HG03139 (cell line): Measurements from ENCODE around the gene RAD51B.
"Not testable (repeated sequence)": the region's sequence is repeated elsewhere in the genome, so short reads cannot be mapped to it uniquely, and the experiment has no call there.

Experiments
- ATAC-seq: cut with Tn5 transposase; IDR thresholded peaks from one replicate; pipeline ENCODE4 v1.9.1; 2021; ENCODE audit not compliant: unreplicated experiment

Gene RAD51B

GRCh38 chr14:68285421-68286179 lies 466.0 kb downstream of the RAD51B start:
- no peak for ATAC-seq

DNA sequence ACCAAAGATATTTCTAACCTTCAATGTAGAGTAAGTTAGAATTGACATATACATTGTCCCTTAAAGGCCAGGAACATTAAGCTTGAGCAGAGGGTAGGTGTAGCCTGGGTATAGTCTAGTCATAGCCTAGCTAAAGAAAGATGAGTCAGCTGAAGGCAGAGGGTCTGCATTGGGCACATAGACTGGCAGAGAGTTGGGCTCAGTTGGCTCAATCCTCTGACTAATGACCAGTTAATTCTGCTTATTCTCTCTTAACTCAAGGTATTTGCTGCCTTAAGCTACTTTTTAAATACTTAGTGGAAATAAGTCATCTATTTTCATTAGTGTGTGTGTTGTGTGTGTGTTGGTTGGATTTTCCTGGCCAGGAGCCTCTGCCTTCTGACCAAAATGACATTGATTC lies 467.1 kb downstream of the RAD51B start:
- ATAC-seq = no peak

GRCh38 chr14:68289452-68289851 lies 469.9 kb downstream of the RAD51B start:
- ATAC-seq = not testable (repeated sequence)

DNA sequence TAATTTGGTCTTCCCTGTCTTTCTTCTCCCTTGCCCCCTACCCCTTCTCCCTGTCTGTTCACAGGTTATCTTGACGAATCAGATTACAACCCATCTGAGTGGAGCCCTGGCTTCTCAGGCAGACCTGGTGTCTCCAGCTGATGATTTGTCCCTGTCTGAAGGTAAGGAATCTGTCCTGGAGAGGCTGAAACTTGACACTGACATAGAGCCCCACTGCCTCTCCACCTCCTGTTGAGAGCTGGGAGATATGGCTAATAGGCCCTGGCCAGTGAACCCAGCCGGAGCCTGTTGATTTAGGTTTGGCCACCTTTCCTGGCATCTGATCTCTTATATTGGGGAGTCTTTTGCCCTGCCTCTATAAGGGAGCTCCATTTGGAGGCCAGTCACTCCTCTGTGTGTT lies 472.2 kb downstream of the RAD51B start:
- no peak for ATAC-seq

DNA sequence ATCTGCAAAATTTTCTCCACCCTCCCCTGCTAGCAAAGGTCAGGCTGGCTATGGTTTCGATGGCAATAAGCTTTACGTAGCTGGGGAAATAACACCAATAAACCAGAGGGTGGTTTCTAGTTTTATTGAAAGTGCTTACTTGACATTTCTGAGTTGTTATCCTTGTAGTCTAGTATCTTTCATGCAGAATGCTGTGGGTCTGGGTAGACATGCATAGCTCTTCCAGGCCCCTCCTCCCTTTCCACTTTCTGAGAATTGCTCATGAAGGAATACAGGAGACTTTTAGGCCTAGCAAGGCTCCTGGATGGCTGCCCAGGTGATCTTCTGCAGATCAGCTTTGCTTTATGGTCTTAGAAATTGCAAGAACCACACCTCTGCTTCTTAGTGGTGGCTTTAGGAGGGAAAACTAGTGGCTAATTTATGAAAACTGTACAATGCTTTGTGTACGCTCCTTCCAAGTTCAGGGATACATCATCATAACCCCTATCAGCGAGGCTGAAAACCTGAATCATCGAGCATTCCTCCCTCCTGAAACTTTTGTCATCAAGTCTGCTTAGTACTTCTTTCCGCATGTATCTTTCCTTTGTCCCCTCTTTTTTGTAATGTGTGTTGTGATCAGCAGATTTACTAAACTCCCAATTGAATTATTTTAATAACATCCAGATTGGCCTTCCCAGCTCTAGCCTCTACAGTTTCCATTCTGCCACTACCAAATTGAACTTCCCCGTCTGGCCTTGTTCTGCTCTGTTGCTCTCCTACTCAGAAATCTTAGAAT lies 473.0 kb downstream of the RAD51B start:
- ATAC-seq = no peak

DNA sequence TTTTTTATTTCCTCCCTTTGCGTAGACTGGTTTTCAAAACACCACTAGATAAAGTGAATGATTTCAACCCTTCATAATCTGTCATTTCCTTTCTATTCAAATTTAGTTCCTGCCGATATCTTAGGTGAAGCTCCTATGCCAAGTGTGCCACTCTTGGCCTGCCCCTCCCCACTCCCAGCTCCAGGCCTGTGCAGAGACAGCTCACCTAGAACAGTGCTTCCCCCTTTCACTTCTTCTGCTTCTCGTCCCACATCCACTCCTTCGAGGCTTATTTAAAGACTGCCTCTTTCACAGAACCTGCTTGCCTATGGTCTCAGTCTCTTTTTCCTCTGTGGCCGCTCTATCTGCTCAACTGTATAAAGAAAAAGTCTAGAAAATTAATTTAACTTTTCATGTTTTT lies 473.8 kb downstream of the RAD51B start:
- ATAC-seq = no peak

- ATAC-seq = no peak
These were observed 475.8 kb downstream of the RAD51B start for GRCh38 chr14:68295316-68295816.

DNA sequence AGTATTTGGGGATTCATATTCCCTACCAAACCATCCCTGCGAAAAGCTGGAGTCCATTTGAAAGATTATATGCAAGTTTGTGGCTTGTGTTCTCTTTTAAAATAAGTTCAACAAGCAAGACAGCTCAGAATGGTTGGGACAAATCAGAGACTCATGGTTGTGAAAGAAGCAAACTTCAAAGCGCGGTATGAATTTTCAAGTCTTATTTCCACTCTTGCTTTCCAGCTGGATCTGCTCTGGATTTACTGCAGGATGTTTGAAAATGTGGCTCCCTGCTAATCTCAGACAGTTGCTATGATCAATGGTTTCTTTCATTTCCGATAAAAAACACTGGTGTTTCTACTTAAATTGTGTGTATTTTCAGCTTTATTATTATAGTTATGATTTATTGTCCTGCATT lies 477.5 kb downstream of the RAD51B start:
- ATAC-seq = no peak

DNA sequence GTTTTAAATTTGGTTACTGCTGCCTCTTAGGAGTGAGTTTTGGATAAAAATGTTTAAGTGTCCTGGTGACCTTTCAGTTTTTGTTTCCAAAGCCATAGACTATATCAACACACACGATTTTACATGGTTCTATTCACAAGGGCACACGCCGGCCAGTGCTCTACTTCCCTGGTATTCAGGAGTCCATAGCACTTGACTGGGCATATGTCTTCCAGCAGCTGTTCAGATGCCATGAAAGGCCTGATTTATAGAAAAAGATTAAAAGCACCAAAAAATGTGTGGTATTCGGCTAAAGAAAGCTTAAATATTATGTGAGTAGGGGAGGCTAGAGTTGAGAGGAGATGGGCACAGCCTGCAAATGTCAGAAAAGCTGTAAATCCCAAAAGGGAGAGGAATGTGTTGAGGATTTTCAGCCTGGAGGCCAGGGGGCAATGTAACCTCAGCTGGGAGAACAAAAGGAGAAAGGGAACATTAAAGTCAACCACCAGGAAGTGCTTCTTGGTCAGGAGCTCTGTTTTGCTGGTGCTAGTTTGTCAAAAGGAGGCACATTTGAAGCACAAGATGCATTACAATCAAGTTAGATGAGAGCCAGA lies 478.4 kb downstream of the RAD51B start:
- no peak for ATAC-seq

DNA sequence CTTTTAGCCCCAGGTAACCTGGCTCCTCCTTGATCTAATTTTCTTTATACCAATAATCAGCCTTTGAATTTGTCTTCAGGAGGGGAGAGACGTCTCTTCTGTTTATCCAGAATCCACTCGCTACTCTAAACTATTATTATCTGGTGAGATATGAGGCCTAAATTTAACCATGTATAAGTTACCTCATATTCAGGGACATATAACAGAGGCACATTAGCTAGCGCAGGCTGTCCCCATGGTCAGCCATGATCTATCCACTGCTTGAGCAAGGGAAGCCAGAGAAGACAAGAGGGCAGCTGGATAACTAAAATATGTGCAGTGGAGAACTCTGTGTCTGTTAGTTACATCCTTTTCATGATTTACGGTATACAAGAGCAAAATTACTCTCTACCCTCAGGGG lies 481.0 kb downstream of the RAD51B start:
- ATAC-seq = no peak

DNA sequence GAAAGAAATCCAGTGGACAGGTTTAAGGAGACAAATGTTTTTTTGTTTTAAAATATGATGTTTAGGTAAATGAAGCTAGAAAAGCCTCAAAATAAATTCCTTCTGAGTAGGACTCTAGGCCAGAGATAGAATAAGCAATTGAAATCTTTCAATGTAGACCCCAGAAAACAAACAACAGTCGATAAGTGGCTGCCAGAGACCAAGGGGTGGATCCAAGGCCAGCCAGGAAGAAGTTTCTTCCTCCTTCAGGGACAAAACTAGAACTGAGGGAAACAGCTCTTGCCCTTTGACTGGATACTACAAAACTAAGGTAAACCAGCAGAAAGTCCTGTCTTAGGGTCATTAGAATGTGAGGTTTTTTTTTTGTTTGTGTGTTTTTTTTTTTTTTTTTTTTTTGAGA lies 481.6 kb downstream of the RAD51B start:
- no peak for ATAC-seq

DNA sequence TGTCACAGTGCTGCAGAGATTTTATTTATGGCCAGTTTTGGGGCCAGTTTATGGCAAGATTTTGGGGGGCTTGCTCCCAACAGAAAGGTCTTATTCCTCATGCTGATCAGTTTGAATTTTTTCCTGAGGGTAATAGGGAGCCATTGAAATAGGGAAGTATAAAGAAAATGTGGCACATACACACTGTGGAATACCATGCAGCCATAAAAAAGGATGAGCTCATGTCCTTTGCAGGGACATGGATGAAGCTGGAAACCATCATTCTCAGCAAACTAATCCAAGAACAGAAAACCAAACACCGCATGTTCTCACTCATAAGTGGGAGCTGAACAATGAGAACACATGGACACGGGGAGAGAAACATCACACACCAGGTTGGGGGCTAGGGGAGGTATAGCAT lies 483.4 kb downstream of the RAD51B start:
- not testable (repeated sequence) for ATAC-seq

- ATAC-seq = no peak
These were observed 486.2 kb downstream of the RAD51B start for GRCh38 chr14:68305738-68306137.

DNA sequence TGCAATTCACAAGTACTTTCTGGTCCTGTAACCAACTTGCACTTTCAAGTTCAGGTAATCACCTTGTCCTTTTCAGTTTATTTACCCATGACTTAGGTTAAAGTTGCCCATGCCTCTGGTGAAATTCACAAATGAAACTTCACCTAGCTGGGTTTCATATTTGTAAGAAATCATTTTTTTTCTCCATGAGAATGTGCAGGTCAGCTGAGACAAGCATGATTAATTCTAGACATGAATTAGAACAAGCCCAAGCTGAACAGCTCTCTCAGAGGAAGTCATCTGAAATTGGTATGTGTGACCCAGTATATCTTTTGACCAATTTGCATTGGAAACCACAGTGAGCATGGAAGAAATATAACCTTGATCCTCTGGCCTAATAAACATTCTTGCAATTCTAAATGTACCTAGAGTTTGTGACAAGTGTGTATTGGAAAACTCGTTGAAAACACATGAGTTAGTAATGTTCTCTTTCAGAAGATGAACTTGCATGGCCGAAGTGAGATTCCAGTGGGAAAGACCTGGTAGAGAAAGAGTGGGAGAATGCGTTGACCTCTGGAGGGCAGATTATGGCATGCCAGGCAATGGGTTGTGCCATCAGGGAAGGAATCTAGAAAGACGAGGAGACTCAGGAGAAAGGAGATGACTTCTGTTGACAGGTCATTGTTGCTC lies 486.8 kb downstream of the RAD51B start:
- ATAC-seq = no peak

- no peak for ATAC-seq
These were observed 487.6 kb downstream of the RAD51B start for GRCh38 chr14:68306934-68307789.

DNA sequence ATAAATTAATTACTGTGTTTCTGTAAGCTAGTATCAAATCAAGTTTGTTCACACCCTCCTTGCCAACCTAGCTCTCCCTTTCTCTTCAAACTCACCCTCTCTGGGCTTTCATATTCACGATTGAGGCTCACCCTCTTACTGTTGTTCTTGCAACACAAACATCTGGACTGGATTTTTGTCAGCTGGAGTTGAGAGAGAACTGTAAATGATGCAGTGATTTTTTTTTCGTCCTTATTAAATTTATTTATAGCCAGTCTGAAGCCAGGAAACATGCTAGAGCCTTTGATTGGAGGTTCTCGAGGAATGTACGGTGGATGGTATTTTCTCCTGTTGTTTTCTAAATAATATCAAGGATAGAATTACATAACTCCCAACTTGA lies 488.2 kb downstream of the RAD51B start:
- ATAC-seq = no peak

DNA sequence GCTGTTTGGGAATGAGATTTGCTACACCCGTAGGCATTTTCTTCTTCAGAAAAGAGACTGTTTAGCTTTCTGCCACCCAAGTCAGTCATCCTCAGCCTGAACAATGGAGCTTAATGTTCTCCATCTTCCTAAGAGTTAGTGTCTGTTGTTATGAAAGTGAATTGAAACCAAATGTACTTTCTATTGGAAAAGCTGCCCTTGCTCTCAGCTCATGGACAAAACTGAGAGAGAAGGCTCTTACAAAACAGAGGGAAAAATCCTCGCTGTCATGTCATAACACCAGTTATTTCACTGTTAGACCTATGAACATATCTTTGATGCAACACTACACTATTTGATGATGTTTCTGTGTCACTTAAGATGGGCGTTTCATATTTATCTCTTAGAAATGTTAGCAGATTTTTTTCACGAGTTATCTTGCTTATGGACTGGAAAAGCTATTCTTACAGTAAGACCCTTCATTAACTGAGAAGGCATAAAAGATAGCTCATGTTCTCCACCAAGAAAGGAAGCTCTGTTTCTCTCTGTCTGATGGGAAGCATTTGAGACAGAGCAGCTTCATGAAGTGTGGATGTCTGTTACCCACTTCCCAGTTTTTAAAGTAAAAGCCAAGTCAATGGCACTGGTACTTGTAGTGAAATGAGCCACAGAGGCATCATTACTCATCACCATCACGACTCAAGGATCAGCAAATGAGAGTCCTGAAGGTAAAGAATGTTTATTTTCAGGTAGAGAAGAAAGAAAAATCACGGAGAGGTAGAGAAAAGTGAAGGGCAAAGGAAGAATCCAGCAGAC lies 489.3 kb downstream of the RAD51B start:
- no peak for ATAC-seq

DNA sequence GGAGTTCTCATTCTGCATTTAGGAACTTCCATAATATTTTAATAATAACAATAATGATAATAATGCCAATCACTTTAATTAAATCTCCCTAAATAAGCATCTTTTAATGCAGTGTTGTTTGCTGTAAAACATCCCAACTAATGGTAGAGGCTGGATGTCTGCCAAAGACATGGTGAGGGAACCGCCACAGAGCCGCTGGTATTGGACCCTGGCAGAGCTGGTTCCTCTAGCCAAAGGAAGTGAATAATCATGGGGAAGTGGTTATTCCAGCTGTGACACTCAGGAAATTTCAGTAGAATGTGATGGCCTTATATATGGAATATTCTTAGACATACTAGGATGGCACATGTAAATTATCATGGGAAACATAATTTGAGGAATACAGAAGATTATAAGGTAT lies 490.0 kb downstream of the RAD51B start:
- no peak for ATAC-seq

- ATAC-seq = no peak
These were observed 492.7 kb downstream of the RAD51B start for GRCh38 chr14:68312300-68312699.
